ENCODE measurements around the gene SLC32A1.

Gene SLC32A1, protein sequence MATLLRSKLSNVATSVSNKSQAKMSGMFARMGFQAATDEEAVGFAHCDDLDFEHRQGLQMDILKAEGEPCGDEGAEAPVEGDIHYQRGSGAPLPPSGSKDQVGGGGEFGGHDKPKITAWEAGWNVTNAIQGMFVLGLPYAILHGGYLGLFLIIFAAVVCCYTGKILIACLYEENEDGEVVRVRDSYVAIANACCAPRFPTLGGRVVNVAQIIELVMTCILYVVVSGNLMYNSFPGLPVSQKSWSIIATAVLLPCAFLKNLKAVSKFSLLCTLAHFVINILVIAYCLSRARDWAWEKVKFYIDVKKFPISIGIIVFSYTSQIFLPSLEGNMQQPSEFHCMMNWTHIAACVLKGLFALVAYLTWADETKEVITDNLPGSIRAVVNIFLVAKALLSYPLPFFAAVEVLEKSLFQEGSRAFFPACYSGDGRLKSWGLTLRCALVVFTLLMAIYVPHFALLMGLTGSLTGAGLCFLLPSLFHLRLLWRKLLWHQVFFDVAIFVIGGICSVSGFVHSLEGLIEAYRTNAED

DNA sequence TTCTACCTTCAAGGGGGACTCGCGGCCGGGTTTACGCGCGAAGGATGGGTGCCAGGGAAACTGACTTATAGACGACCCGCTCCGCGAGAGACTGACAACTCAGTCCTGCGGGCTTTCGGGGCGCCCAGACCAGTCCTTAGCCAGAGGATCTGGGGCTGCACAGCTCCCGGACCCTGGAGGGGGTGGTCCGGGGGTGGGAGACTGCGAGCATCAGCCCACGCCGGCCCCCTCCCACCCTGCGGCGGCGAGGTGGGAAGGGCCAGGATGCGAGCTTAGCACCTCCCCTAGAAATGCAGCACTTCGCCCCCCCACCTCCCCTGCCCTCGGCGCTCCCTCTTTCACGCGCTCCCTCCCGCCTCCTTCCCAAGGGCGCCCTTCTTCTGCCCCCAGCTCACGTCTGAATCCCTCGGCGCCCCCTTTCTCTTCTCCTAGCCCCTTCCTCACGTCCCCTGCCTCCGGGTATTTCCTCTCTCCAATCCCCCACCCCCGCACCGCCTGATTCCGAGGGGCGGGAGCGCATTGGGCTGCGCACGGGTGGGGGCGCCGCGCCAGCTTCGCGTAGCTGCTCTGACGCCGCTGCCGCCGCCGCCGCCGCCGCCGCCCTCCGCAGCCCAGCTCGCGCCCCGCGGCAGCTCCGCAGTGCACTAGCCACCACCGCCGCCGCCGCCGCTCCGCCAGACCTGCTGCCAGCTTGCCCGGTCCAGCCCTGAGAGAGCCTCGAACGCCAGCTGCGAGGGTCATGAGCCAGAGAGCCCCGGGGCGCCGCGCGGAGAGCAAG is at the start of gene SLC32A1:
SLC32A1 (plus strand) TSS at position 639 of the 778 bp plus-strand sequence. CDS start 239 bp downstream, outside the sequence.
- DNase-seq, result peak; percentile 46

DNA sequence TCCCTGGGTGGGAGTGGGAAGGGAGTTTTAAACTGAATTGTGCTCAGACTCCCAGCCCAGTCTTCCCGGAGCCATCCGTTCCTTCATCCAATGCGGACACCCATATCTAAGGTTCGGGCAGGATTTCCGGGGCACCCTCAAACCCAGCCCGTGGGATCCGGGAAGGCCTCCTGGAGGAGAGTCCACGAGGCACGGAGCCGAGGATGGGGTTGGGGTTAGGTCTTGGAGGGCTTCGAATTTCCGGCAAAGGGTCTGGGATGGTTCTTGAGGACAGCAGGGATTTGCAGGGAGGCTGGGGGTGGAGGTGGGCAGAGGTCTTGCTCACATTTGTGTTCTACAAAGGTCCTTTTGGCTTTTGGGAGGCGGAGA is 49.5 kb upstream of the SLC32A1 start:
- DNase-seq, result no peak

DNA sequence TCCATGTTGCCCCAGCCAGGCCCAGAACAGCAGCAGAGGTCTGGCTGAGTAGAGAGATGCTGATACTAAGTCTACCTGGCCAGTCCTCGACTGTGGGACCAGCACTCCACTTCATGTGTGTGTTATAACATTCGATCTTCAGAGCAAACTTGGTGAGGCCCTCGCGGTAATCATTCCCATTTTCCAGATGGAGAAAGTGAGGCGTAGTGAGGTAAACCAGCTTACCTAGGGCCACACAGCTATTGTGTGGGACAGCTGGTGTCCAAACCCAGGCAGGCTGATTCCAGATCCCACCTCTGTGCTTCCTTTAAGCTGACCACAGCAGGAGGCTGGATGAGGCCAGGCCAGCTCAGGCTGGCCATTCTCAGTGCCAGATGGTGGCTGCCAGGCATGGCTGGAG is 47.7 kb upstream of the SLC32A1 start:
- DNase-seq, result no peak

DNA sequence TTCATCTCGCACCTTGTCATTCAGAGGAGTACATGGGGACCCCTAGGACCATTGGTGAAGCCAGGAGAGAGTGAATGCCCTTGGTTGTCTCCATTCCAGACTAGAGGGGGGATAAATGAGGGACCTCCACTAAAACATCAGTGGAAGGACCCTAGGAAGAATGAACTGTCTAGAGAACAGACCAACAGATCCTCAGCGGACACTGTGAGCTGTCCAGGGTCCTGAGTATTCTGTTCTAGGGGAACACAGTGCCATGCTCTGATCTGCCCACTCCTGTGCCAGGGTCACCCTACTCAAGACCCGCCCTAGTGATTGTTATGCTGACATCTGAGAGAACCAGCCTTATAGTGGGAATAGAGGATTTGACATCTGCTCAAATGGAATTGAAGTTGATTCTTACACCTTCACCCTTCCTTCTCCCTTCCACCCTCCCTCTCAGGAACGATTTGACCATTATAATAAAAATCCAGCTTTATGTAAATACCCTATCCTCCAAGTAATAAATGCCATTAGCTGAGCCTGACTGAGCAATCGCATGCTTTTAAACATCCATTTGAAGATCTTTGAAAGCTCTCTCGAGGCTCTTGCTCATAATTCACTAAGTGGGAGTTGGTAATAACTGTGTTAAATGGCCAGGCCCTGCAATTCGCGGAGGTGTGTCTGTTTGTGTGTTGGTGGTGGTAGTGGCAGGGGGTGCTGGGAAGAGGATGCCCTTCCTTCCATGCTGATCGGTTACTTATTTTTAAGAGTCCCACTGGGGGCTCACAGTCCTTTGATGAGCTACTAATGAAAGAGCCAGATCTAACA is 43.6 kb upstream of the SLC32A1 start:
- DNase-seq, result no peak

DNA sequence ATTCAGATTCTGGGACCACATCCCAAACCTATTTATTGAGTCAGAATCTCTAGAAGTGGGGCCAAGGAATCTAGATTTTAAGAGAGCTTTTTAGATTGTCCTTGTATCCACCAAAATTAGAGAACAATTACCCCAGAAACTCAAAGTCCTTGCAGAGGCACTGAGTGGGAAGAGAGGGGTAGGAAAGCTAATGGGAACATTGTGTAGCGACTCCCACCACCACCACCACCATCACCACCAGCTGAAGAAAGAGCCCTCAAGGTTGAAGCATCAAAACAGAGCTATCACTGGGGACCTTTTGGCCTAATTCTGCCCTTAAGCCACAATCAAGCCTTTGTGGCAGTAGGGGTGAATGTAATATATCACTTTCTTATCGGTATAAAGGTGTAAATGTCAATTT is 39.0 kb upstream of the SLC32A1 start:
- DNase-seq, result no peak

DNA sequence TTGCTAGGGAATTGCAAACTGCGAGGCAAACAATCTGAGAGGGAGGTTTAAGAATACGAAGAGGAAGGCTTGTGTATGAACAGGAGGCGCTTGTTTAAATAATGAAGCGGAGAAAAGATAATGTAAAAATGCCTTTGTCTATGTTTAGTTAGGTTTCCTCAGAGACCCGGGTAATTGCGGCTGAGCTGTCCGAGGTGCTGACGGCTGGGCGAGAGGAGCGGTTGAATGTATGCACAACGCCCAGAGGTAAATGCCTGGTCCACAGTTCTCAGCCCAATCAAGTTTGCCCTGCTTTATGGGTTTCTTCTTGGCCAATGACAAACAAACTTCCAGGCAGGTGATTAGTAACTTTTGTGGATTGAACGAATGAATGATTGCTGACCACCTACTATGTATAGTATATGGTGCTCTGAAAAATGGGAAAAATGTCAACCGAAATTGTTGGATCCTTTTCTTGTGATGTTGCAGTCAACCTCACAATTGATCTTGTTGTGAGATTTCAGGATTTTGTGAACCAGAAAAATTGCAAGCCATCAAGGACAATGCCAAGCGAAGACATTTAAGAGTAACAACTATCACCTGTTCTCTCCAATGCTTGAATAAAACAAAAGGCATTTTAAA is 38.3 kb upstream of the SLC32A1 start:
- DNase-seq, result no peak

DNA sequence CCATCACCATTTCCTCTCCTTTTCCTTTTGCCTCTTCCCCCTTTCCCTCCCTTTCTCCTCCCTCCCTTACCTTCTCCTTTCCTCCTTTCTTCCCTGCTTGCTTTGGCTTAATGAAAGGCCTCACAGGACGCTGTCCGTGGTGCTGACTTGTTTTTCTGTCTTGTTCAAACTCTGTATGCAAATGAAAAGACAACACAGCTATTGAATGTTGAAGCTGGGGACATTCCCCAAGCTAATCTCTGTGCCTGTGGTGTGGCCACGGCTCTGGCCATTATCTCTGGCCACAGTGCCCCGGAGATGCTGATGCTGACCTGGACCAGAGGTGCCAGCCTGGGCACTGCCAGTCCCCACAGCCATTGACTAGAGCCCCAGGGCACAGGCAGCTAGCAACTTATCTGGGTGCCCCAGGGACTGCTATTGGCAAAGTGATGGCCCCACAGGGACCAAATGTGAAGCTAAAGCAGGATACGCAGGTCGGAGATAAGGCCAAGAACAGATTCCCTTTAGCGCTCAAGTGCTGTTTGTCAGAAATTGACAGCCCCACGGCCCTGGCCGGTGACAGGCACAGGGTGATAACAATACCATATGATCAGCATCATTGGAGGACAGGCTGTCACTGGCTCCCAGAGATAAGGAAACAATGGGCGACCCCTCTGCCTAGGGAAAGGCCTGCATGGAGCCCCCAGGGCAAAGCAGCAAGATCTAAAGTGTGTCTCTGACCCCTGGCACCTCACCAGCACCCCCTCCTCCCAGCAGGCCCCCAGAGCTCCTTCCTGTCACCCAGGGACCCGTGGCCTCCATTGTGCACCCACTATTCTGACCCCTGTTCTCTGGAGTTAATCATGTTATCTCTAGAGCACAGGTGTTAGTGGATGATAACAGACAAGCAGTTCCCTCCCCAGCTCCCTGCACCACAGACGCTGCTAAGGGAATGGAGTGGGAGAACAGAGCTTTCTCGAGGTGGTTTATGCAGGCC is 31.6 kb upstream of the SLC32A1 start:
- DNase-seq, result no peak

DNA sequence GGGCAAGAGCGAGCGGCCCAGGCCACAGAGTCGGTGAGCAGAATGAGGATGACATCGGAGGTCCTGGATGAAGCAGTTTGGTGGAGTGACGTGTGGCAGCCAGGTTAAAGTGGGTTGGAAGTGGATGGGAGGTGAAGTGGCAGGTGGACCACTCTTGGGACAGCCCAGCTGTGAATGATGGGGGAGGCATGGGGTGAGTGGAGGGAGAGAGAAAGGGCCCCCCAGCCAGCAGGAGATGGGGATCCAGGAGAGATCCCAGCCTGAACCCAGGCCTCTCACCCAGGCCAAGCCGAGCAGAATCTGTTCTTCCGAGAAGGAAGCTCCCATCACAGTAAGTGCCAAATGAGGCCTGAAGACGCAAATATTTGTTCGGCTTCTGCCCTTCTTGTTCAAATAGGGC is 27.0 kb upstream of the SLC32A1 start:
- DNase-seq, result no peak

DNA sequence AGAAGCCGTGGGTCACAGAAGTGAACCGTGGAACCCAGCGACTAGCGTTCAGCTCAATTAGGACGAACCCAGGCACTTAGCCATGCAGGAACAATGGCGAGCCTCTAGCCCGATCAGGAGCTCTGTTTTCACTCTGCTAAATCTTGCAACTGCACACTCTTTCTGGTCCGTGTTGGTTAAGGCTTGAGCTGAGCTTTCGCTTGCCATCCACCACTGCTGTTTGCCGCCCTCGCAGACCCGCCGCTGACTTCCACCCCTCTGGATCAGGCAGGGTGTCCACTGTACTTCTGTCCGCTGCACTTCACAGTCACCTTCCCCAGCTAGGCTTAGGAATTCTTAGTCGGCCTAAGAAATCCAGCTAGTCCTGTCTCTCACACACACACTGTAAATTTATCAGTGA is 25.7 kb upstream of the SLC32A1 start:
- no peak for DNase-seq

DNA sequence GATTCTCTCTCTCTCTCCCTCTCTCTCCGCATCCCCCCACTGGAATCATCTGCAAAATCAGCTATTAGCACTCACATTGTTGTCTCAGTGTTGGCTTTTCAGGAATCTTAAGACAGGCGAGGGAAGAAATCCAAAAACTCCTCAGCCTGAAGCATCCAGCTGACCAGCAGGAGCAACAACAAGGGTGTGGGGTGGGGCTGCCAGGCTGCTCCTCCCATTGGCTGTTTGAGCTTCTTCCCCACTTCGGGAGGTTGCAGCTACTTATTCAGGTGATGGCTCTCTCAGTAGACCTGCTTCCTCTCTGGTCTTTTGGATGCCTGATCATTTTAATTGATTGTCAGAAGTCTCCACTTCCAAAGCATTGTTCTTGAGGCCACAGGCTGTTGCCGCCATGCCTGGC is 24.1 kb upstream of the SLC32A1 start:
- DNase-seq, result no peak

DNA sequence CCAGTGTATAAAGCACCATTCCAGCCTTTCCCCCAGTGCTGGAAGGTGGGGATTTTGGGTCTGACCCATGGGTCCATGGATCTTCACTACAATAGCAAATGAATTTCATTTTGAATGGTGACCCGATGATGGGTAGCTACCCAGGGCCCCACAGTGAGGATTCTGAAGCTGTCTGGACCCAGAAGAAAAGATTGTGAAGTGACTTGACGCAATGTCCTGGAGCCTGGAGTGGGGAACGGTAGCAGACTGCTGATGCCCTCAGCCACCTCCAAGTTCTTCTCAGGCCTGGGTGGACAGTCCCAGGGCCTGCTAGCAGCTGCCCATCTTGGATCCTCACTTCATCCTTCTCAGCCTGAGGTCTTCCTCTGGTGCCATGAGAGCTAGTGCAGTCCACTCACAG is 23.4 kb upstream of the SLC32A1 start:
- no peak for DNase-seq

DNA sequence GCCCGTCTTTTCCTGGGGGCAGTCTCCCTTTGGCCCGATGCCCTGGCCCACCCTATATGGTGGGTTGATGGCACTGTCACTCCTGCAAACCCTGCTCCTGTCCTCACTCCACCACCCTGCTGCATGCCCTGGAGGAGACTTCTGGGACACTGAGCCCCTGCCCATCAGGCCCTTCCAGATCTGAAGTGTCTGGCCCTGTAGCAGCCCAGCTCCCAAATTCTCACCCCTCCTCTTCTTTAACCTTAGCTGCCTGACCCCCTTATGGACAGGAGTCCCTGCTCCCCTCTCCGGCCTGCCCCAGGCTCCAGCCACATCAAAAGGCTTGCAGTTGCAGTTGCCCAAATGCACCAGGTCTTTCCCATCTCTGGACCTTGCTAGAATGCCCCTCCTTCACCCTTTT is 20.8 kb upstream of the SLC32A1 start:
- DNase-seq, result no peak

DNA sequence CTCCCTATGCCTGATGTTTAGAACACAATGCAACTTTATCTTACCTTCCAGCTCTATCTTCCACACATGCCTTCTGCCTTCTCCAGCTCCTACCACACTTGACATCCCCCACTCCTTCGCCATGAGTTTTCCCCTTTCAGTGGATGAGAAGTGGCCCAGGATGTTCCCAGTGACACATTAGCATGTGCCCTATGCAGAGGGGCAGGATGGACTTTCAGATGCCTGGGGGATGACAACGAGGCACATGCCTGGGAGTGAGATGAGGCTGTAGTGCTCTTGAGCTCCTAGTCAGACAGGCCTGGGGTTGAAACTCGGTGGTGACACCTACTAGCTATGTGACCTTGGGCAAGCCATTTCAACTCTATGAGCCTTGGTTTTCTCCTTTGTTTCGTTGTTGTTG is 20.1 kb upstream of the SLC32A1 start:
- DNase-seq, result no peak

DNA sequence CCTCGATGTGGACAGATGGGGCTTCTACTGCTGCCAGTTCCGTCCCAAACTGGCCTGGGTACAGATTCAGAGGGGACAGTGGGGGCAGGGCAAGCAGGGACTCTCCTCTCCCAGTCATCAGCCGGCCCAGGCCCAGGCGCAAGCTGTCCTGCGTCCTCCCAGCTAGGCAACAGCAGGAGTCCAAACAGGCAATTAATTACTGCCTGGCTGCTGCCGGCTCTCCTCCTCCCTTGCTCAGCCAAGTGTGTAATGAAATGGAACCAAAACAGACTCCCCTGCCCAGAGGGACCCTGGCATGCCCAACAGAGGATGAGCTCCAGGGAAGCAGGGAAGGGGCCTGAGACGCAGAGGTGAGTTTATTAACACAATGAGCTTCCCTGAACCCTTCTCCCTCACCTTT is 17.8 kb upstream of the SLC32A1 start:
- DNase-seq, result no peak

DNA sequence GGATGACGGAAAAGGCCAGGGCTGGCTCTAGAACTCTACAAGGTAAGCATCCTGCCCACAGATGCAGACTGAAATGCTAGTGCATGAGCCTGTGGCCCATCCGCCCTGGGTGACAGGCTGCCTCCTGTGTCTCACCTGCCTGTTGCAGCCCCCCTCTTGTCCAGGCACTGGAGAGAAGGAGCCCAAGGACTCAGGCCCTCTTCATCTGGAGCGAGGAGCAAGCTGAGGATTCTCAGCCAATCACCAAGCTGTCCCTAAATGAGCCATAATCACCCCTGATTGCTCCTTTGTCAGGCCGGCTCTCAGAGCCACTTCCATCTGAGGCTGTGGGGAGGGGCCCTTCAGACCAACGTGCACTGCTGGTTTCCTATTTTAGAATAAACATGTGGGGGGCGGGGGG is 10.0 kb upstream of the SLC32A1 start:
- no peak for DNase-seq

DNA sequence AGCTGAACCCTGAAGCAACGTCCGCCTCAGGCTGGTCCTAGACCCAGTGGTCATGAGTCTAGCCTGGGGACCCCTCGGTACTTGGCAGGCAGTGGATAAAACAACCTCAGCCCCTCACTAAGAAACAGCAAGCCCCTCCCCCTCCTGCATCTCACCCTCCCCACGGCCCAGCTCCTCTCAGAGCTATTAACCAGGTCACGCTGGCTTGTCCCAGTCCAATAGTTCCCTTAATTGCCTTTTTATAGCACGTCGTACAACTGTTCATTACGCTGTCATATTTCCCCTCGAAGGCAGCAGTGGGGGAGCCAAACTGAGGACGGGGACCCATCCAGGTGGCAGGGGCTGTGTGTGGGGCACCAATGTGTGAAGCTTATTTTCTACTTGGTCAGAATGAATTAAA is 8.6 kb upstream of the SLC32A1 start:
- no peak for DNase-seq

DNA sequence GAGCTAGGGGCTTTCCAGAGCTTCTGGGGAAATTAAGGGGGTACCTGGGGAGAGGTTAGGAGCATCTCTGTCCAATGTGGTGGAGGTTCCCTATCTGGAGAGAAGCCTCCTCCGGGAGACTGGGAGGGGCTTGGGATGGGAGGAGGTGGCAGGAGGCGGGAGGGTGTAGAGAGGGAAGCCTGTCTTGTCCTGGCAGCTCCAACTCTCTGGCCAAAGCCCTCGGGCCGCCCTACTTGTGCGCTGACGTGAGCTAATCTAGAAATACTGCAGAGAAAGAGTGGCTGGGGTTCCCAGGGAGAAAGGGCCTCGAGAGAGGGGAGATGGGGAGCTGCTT is 1.6 kb upstream of the SLC32A1 start:
- peak; percentile 60 for DNase-seq

DNA sequence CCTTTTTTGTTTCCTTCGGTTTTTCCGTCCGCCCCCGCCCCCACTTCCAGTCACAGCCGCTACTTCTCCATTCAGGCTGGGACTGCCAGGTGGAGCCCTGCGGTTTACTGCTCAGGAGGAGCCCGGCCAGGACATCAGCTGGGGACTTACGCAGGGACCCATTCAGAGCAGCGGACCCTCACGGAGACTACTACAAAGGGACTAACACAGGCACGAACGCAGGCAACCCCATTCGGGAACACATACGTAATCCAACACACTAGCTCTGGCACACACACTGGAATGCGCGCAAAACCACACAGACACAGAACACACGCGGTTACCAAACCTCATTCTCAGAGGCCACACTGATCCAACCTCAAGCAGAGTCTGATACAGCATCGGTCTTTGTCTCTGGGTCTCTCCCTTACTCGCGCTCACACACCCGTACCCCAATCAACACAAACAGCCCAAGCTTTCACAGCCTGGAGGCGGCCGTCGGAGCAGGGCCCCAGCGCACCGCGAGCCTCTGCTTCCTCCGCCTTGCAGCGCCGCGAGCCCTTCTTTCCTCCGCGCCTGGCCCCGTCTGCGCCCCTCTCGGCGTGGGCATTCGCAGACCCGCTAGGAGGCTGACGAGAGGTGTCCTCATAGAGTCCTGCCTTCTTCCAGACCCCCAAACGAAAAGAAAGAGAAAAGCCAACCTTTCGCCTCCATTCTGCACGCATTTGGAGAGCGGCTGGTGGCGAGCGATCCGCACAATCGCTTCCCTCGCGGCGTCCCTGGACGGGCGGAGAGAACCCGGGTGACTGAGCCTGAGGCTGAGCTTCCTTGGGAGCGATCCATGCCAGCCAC is 1.1 kb upstream of the SLC32A1 start:
- DNase-seq, result peak; percentile 39

DNA sequence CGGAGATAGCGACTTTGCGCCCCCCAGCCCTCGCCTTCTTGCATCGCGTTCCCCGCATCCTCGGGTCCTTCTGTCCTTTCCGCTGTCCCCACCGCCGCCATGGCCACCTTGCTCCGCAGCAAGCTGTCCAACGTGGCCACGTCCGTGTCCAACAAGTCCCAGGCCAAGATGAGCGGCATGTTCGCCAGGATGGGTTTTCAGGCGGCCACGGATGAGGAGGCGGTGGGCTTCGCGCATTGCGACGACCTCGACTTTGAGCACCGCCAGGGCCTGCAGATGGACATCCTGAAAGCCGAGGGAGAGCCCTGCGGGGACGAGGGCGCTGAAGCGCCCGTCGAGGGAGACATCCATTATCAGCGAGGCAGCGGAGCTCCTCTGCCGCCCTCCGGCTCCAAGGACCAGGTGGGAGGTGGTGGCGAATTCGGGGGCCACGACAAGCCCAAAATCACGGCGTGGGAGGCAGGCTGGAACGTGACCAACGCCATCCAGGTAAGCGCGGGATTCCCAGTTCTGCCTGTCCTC is 401 bp downstream of the SLC32A1 start:
- DNase-seq, result no peak

DNA sequence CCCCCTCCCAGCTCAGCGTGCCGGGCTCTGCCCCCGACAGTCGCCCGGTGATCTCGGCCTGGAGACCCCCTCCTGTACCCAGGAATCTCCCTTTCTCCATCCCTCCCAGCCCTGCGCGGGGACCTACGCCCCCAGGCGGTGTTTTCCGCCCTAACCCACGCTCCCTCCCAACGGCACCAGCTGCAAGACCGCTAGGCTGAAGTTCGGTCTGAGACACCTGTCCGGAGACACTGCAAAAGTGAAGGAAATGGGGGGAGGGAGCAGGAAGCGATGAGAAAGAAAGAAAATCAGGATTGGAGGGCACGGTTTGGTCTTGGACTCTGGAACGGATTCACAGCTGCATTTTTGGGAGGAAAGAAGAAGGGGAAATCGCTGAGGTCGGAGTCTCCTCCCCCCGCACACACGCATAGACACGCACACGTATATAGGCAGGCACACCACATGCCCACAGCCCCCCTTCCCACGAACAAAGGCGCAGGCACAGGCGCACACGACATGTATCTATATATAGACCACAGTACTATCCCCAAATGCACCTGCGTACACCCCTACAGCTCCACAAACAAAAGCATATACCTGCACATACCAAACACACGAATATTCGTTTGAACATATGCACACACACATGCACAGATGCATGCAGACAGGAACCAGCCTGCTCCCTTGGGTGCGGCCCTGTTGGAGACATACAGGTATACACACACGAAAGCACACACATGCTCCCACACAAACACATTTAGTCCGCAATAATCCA is 1.0 kb downstream of the SLC32A1 start:
- DNase-seq, result peak; percentile 50

Data from 8988T (cell line).